Type B pancreatic cell (in vitro differentiated cells): ENCODE results near the gene LMAN2L. TPM values are rescaled to one million over a fixed set of nuclear protein-coding genes. Genes with fewer than 3 reads are reported as not detected.

ENCODE experiments used
- DNase-seq: peaks from one replicate; pipeline ENCODE4 v3.0.0; 2021; ENCODE audit warnings: mixed read lengths; ENCODE audit not compliant: unreplicated experiment; ENCODE audit errors: extremely low spot score
- H3K27ac Mint-ChIP-seq: 2 replicates; pipeline ENCODE4 v1.8.0; 2021; ENCODE audit warnings: mild to moderate bottlenecking, mixed read lengths
- H3K27me3 Mint-ChIP-seq: 2 replicates; pipeline ENCODE4 v1.8.0; 2021; ENCODE audit warnings: mixed read lengths
- H3K36me3 Mint-ChIP-seq: 2 replicates; pipeline ENCODE4 v1.8.0; 2021; ENCODE audit warnings: mixed read lengths
- H3K4me1 Mint-ChIP-seq: one replicate; pipeline ENCODE4 v1.8.0; 2021; ENCODE audit warnings: mixed read lengths; ENCODE audit not compliant: unreplicated experiment
- H3K4me3 Mint-ChIP-seq: 2 replicates; pipeline ENCODE4 v1.8.0; 2021; ENCODE audit warnings: mild to moderate bottlenecking, mixed read lengths
- H3K9me3 Mint-ChIP-seq: 2 replicates; pipeline ENCODE4 v1.8.0; 2021; ENCODE audit warnings: mixed read lengths
- total RNA-seq: library from RNA; stranded (reverse); gene quantifications from 2 replicates; pipeline ENCODE4 v1.2.1, GENCODE V29; 2021; ENCODE audit warnings: low replicate concordance
- TF ChIP-seq, protein P1 (sequence below): fragments of 200-600 bp; sonication (generic); conservative IDR thresholded peaks from 2 replicates; pipeline ENCODE4 v1.5.0; 2021; ENCODE audit warnings: antibody characterized with exemption, mild to moderate bottlenecking

The LMAN2L gene
- total RNA-seq, 1 donor from 2014 or later: 31.9 TPM

DNA sequence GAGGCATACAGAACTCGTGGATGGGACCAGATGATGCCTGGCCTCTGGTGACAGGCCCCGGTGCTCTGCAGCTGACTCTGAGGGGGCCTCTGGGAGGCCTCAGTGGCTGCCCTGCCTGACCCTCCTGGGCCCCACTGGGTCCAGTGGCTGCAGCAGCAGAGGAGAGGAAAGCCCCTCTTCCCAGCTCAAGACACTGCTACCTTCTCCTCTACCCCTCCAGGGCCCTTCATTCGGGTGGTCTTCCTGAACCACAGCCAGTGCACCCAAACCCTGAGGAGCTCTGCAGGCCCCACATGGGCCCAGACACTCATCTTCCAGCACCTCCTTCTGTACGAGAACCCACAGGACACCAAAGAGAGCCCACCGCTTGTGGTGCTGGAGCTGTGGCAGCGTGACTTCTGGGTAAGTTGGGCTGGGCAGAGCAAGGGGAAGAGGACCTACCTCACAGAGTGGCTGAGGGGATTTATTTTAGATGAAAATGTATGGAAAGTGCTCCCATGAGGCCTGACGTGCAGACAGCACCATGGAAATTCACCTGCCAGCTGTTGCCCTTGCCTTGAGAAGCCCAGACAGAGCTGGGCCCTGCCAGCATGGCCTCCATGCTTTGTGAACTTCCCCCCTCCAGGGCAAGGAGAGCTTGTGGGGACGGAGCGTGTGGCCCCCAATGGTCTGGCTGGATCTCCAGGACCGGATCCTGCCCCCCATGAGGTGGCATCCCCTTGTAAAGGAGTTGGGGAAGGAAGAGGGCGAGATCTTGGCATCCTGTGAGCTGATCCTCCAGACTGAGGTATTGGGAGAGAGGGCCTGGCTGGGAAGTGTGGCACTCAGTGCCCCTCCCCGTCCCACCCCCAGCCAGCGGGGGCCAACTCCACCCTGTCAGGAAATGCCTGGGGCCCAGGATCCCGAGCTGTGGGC is 46.3 kb downstream of the LMAN2L start:
- Mint-ChIP-seq H3K36me3 (no peaks in the 10 kb centered on the region), H3K9me3 (no peaks in the 10 kb centered on the region), H3K27ac (no peak overlapping the region), H3K27me3 (no peaks in the 10 kb centered on the region), H3K4me1 (peaks cover 4% of the 10 kb centered on the region), H3K4me3 (no peak overlapping the region)
- TF ChIP-seq, protein P1, sequence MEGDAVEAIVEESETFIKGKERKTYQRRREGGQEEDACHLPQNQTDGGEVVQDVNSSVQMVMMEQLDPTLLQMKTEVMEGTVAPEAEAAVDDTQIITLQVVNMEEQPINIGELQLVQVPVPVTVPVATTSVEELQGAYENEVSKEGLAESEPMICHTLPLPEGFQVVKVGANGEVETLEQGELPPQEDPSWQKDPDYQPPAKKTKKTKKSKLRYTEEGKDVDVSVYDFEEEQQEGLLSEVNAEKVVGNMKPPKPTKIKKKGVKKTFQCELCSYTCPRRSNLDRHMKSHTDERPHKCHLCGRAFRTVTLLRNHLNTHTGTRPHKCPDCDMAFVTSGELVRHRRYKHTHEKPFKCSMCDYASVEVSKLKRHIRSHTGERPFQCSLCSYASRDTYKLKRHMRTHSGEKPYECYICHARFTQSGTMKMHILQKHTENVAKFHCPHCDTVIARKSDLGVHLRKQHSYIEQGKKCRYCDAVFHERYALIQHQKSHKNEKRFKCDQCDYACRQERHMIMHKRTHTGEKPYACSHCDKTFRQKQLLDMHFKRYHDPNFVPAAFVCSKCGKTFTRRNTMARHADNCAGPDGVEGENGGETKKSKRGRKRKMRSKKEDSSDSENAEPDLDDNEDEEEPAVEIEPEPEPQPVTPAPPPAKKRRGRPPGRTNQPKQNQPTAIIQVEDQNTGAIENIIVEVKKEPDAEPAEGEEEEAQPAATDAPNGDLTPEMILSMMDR: no peak
- DNase-seq: no peak

DNA sequence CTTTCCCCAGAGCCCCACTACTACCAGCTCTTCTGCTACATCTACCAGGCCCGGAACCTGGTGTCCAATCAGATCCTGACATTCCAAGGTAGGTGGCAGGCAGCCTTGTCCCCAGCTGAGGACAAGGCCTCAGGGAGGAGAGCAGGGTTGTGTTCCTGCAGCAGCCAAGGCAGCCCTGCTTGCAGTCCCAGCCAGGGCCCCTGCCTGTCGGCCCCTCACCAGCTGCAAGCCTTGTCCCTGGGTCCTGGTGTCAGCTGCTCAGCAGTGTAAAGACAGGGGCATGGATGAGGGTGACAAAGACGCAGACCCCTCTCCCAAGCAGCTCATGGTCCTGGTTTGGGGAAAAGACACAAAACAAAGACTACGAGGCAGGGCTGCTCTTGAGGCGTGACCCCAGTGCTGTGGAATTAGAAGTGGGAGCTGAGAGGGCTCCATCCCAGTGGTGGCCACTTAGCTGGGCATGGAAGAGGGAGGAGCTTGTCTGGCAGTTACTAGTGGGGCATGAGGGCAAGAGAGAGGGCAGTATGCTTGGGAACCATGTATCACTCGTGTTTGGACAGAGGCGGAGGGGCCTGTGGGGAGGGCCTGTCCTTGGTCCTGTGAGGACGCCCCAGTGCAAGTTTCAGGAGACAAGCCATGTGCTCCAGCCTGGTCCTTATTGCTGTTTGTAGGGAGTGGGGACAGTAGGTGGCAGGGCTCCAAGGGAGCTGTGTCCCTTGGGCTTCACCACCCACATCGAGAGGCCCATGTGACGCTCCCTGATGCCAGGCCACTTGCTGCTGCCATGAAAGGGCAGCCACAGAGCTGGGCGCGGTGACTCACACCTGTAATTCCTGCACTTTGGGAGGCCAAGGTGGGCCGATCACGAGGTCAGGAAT is 47.5 kb downstream of the LMAN2L start:
- Mint-ChIP-seq H3K4me1 (peaks cover 4% of the 10 kb centered on the region), H3K4me3 (no peak overlapping the region), H3K27ac (no peak overlapping the region), H3K9me3 (no peaks in the 10 kb centered on the region), H3K27me3 (no peaks in the 10 kb centered on the region), H3K36me3 (no peaks in the 10 kb centered on the region)
- DNase-seq: no peak
- TF ChIP-seq, protein P1: no peak

DNA sequence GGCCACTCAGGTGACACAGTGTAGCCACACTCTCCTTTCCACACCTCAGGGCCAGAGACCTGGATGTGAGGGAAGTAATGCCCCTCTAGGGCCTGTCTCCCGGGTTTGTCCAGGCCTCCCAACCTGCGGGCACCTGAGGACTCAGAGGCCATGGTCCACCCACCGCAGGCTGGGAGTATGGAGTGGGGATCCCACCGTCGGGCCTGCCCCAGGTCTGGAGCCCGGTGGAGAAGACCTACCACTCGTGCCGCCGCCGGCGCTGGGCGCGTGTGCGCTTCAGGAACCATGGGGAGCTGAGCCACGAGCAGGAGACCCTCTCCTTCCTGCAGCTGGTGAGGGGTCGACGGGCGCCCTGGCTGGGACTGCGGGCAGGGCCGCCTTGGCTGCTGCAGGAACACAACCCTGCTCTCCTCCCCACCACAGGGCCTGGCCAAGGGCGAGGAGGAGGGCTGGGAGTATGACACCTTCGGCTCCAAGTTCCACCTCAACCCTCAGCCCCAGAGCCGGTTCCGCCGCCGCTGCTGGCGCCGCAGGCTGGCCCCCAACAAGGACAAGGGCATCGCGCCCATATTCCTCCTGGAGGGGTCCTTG is 48.7 kb downstream of the LMAN2L start:
- no peak overlapping the region for H3K4me3 Mint-ChIP-seq
- H3K36me3 Mint-ChIP-seq: no peaks in the 10 kb centered on the region
- H3K9me3 Mint-ChIP-seq: no peaks in the 10 kb centered on the region
- H3K27ac Mint-ChIP-seq: no peak overlapping the region
- no peak for DNase-seq
- H3K27me3 Mint-ChIP-seq: no peaks in the 10 kb centered on the region
- TF ChIP-seq, protein P1: no peak
- H3K4me1 Mint-ChIP-seq: peaks cover 4% of the 10 kb centered on the region

- Mint-ChIP-seq H3K4me1 (peaks cover 4% of the 10 kb centered on the region), H3K27ac (no peak overlapping the region), H3K27me3 (no peaks in the 10 kb centered on the region), H3K9me3 (no peaks in the 10 kb centered on the region), H3K4me3 (no peak overlapping the region), H3K36me3 (no peaks in the 10 kb centered on the region)
- TF ChIP-seq, protein P1: no peak
- no peak for DNase-seq
These were observed 49.4 kb downstream of the LMAN2L start for GRCh38 chr2:96690306-96691021.

- no peak overlapping the region for H3K27ac Mint-ChIP-seq
- H3K36me3 Mint-ChIP-seq: no peaks in the 10 kb centered on the region
- peaks cover 7% of the 10 kb centered on the region for H3K4me1 Mint-ChIP-seq
- no peak for DNase-seq
- H3K4me3 Mint-ChIP-seq: no peak overlapping the region
- TF ChIP-seq, protein P1: no peak
- peaks cover 2% of the 10 kb centered on the region for H3K27me3 Mint-ChIP-seq
- no peaks in the 10 kb centered on the region for H3K9me3 Mint-ChIP-seq
These were observed 50.4 kb downstream of the LMAN2L start for GRCh38 chr2:96689431-96689991.
